ENCODE results near the gene ADIG.

Gene ADIG

DNA sequence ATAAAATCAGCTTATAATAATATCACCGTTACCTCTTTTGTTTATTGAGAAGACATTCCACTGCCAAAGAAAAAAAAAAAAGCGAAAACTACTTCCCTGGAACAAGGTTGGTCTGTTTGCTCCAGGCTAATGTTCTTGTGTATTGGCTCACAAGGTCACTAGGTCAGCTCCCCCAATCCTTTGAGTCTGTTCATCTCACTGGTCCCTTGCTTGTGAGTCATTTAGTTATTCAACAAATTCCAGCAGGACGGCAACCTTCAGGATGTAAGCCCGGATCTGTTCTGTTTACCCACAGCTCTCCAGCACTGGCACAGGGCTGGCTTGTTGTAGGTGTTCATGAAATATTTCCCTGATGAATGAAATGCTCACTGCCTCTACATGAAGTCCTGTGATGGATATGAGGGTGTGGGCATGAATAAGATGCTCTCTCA is 23.9 kb downstream of the ADIG start:
- DNase-seq: no peak

DNA sequence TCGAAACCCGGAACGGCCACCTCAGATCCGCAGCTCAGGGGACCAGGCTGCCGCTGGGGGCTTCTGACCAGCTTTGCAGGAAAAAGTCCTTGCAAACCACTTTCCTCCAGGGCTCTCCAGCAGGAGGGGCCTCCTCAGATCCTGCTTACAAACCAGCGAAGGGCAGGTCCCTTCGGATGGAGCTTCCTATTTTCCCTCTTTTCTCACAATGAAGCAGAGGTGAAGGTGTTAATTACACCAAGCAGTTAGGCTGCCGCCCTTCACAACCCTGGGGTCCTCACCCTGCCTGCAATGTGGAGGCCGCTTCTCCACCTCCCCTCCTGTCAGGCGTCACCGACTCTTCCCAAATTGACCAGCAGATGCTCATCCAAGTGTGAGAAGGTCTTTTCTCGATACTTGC is 26.4 kb downstream of the ADIG start:
- no peak for DNase-seq

DNA sequence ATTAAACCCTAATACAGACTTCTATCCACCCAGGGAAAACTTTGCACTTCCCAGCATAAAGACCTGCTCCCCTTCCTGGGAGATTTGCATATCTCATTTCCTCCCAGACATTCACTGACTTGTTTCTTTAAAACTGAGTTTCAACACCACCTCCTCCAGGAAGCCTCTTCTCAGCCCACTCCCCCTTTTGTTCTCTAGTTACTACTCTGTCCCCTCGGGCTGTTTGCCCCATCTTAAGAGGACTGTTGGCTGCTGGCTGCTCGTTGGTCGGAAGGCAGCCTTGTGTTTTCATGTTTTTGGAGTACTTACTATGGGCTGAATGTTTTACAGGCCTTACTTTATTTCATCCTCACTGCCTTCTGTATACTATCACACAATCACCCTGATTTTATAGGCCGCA is 27.2 kb downstream of the ADIG start:
- no peak for DNase-seq

DNA sequence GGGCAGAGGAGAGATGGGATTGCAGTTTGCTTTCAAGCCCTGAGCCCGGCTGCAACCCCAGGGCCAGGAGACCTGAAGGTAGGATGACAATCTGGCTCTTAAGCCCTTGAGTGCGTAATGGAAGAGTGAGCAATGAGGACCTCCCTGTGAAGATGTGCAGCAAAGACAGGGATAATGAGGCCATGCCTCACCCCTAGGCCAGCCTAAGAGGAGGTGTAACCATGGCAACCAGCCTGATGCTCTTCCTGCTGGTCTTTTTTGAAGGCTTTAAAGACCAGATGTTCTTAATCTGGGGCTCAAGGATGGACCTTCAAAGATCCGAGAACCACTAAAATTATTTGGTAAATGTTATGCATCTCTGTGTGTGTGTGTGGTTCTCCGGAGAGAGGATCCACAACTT is 28.8 kb downstream of the ADIG start:
- no peak for DNase-seq

DNA sequence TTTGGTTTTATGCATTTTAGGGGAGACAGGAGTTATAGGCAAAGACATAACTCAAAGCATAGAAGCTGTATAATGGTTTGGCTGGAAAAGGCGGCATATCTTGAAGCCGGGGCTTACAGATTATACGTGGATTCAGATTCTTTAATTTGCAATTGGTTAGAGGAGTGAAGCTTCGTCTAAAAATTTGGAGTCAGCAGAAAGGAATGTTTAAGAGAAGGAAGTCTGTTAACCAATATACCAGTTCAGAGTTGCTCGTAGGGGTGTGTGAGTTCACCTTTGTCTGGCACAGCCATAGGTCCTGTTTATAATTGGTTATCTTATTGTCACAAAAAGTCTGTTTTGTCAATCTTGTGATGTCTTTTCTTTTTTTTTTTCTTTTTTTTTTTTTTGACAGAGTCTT is 29.5 kb downstream of the ADIG start:
- no peak for DNase-seq

DNA sequence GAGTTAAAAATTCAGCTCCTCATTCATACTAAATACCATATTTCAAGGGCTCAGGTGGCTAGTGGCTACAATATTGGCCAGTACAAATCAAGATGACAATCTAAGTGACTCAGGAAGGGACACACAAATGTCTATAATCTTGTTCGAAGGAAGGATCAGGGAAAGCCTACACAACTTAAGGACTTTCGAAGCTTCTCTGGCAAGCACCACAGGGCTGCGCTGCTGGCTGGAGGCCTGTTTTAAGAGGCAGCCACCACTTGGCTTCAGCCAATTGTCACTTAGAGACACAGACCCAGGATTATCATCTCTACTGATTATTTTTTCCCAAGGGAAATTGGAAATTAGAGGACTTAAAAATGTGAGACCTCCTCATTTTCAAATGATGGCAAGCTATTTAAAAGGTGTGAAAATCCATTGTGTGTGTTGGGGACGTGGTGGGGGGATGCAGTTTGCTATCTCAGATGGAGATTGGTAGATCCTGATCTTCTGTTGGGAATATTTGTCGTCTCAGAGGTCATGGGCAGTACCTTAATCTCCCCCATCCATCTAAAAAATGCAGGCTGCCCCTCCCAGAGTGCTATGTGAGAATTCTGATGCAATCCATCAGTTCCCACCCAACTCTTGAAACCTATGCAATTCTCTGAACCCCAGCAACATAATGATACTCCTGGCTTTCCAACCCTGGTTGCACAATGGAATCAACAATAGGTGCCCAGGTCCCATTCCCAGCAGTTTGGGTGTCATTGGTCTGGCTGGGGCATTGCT is 31.9 kb downstream of the ADIG start:
- no peak for DNase-seq

DNA sequence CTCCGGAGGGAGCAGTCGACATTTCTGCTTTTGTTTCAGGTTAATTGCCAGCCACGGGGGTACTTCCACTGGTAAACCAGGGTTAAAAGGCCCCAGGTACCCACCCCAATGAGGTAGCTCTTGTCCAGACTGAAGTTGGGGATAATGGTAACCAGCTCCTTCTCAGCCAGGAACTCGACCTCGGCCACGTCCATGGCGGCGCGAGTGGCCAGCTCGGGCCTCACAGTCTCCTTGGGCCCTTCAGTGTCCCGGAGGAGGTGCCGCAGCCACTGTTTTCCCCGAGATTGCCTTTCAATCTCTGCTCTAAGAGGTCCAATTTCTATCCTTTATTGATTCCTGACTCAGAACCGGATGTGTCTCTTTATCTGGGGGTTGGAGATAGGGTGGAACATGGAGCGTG is 34.3 kb downstream of the ADIG start:
- DNase-seq: no peak

DNA sequence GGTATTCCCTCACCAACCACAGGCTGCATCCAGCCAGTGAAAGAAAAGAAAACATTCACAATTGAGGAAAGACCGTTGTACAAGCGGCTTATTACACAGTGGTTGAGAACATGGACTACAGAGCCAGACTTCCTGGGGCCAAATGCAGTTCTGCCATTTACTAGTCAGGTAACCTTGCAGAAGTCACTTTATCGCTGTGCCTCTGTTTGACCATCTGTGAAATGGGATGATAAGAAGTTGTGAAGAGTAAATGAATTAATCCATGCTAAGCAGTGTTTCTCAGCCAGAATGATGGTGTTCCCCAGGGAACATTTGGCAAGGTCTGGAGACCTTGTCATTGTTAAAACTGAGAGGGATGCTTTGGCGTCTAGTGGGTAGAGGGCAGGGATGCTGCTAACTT is 35.5 kb downstream of the ADIG start:
- no peak for DNase-seq

DNA sequence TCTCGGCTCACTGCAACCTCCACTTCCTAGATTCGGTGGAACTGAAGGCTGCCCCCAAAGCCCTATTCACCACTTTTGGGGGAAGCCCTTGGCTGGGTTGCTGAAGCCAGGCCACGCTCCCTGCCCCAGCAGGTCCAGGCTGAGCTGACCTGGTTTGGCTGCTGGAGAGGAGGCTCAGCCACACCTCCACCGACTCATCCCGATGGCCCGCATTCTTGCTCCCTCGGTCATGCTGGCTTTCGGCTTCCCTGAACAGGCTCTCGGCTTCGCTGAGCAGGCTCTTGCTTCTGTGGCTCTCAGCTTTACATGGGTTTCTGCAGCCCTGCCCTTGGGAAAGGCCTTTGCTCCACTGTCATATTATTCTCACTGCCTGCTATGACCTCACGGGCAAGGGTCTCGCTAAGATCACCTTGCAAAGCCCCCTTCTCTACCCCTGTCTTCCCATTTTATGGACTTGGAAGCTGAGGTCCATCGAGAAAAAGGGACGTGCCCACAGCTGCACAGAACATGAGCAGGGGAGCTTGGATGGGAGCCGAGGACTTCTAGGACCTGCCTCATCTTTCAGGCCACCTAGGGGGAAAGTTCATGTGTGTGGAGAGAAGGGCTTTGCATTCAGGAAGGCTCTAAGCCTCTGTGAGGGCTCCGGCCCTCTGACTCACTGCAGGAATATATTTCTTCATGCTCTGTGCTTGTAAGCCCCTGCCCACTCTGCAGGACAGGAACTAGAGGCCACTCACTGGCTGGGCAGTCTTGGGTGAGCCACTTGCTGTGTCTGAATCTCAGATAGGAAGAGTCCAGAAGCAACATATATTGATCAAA is 36.2 kb downstream of the ADIG start:
- DNase-seq: no peak

DNA sequence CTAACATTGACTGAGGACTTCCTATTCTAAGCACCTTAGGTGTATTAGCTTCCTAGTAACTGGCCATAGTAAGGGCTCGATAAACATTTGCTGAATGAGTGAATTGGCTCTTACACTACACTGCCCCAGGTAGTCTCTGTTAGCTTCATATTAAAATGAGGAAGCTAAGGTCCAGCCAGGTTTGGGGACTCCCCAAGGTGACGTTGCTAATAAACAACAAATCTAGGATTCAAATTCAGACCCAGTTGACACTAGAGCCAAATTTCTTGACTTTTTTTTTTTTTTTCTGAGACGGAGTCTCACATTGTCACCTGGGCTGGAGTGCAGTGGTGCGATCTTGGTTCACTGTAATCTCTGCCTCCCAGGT is 36.8 kb downstream of the ADIG start:
- DNase-seq: no peak

DNA sequence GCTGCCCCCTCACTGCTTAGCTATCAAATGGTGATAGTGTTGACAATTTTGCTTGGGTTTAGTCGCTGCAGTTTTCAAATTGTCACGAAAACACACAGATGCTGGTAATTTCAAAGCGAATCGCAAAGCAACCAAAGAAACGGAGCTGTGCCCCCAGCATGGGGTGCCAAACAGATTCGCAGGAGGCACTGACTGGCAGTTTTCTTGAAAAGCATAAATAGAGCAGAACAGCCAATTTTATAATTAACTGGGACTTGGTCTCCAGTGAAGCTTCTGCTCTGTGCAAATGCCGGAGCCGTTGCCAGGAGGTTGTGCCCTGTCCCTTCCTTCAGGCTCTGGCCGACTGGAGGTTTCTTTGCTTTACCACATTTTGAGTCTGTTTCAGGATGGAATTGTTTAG is 39.4 kb downstream of the ADIG start:
- no peak for DNase-seq

DNA sequence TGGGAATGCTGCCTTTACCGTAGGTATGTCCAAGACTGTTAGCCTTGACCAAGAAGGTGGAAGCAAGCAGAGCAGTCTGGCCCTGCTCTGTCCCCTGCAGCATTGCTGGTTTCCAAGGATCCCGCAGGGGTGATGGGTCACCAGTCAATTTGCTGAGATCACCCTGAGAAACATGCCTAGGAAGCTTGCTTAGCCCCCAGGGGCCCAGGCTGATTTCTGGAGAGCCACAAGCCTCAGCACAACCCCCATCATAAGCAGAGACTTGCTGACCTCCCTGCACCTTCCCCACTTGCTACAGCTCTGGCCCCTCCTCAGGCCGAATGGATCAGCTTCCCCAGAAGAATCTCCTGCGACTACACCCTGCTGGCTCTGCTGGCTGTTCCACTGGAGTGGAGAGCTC is 42.1 kb downstream of the ADIG start:
- no peak for DNase-seq

DNA sequence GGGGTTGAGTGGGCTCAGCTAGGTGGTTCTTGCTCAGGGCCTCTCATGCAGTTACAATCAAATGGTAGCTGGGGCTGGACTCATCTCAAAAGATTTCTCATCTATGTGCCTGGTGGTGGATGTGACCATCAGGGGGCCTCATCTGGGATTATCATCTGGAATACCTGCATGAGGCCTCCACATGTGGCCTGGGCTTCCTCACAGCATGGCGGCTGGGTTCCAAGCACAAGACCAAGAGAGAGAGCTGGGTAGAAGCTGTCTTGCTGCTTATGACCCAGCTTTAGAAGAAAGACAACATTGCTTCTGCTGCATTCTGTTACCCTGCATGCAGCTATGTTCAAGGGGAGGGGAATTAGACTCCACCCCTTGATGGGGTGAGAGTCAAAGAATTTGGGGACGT is 43.1 kb downstream of the ADIG start:
- DNase-seq: no peak

DNA sequence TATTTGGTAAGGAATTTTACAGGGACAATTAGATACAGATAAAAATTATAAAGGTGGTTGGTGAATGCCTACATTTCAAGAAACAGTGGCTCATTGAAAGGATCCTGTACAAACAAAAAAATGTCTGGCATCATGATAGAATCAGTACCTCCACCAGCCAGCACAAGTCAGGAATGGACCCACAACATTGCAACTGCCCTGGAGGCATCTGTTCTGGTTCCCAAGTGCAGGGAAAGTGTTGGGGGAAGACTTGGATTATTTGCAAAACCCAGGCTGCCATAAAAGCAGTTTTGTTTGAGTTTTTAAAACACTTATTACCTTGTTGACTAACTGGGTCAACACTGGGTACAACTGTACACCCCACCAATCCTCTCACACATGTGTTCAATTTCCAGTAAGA is 44.9 kb downstream of the ADIG start:
- DNase-seq: no peak

DNA sequence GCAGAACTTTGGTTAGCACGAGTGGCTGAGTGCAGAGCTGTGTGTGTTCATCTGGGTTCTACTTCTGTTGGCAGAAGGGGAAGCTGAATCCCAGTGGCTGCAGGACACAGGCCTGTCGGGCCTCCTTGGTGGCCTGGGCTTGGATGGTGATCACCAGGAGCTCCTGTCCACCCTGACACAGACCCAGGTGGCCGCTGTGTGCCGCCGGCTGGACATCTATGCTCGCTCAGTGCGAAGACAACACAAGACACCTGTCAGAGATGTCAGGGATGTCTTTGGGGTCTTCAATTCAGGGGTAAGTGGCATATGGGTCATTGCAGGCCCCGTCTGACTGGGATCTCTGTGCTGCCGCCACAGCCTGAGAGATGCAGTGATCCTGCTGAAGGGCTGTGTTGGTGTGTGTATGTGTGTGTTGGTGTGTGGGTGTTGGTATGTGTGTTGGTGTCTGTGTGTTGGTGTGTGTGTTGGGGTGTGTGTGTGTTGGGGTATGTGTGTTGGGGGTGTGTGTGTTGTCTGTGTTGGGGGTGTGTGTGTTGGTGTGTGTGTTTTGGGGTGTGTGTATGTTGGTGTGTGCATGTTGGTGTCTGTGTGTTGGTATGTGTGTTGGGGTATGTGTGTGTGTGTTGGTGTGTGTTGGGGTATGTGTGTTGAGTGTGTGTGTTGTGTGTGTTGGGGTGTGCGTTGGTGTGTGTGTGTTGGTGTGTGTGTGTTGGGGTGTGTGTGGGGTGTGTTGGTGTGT is 46.1 kb downstream of the ADIG start:
- DNase-seq: no peak

DNA sequence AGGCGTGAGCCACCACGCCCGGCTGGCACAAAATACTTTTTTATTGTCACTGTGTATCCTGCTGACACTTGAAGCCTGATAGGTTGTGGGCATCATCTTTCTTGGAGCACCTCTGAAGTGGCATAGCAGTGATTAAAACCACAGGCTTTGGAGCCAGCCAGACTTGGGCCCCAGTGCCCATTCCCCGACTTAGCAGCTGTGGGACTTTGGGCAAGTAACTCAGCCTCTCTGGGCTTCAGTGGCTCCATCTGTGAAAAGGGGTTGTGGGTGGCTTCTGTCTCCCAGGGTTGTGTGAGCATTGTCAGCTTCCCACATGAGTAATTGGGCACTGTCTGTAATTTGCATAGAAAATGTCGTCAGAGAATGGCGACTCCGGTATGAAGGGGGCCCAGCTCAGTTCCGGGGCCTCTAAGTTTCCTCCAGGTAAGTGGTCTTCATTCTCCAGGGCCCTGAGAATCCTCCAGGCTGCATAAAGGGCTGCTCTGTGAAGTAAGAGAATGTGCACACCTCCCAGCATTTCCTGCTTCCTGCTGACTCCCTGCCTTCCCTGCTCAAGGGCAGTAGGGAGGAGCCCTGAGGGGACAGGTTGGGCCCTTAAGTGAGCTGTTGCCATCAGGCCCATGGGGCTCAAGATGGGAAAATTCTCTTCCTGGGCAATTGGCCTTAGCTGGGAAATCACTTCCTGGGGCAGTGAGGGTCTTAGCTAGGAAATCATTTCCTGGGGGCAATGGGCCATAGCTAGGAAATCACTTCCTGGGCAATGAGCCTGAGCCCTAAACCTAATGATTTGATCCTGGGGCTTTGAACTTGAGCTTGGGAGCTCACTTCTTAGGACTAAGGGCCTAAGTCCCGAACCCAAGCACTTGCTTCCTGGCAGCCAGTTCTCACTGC is 47.8 kb downstream of the ADIG start:
- no peak for DNase-seq

DNA sequence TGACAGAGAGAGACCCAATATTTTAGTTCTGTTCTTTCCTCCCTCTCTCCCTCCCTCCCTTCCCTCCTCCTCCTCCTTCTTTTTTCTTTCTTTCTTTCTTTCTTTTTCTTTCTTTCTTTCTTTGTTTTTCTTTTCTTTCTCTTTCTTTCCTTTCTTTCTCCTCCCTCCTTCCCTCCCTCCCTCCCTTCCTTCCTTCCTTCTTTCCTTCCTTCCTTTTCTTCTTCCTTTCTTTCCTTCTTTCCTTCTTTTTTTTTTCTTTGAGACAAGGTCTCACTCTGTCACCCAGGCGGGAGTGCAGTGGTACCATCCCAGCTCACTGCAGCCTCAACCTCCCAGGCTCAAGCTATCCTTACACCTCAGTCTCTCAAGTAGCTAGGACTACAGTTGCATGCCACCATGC is 49.0 kb downstream of the ADIG start:
- DNase-seq: no peak

DNA sequence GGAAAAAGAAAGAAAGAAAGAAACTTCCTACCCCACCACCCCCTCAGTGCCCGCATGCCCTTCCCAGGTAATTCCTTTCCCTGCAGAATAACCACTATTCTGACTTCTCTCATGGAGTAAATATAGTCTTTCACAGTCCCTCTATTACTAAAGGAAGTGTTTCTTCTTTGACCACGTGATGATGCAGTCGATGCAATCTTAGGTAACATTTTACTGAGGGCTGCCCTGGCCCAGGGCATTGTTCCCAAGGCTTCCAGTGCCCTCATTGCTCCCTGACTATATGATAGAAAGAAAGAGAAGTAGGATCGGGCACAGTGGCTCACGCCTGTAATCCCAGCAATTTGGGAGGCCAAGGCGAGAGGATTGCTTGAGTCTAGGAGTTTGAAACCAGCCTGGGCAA is 49.7 kb downstream of the ADIG start:
- DNase-seq: no peak

DNA sequence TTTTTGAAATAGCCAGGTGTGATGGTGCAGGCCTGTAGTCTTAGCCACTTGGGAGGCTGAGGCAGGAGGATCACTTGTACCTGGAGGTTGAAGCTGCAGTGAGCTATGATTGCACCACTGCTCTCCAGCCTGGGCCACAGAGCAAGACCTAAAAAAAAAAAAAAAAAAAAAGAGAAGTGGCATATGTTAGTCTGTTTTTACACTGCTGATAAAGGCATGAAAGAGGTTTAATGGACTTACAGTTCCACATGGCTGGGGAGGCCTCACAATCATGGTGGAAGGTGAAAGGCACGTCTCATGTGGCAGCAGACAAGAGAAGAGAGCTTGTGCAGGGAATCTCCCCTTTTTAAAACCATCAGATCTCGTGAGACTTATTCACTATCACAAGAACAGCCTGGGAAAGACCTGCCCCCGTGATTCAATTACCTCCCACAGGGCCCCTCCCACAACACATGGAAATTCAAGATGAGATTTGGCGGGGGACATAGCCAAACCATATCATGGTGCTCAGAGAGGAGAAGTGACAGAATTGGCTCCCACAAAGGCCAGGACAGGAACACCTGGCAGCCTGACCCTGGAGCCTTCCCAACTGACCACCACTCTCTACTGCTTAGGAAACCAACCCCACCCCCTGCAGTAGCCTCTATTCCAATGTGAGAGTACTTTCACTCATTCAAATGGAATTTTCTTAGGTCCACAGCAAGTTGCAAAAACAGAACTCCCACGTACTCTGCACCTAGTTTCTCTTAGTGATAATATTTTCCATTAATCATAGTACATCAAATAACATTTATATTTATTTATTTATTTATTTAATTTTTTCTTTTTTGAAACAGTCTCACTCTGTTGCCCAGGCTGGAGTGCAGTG is 50.4 kb downstream of the ADIG start:
- DNase-seq: no peak

DNA sequence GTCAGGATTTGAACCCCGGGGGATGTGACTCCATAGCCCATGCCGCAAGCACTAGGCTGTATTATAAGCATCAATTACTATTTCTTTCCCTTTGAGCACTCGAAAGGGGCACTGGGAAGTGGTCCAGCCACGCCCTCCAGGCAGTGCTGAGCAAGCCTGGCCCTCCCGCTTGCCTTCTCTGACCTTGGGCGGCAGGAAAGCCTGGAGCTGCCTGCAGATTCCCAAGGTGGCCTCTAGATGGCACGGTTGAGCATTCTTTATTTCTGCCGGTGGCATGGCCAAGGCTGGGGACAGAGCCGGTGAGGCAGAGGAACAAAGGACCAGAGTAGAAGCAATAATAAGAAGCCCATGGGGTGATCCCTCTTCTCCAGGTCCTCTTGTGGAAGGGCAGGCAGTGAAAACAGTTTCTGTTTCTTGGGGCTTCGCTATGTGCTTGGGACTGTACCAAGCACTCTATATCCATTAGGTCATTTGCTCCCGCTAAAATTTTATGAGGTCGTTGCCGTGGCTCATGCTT is 52.6 kb downstream of the ADIG start:
- DNase-seq: no peak

DNA sequence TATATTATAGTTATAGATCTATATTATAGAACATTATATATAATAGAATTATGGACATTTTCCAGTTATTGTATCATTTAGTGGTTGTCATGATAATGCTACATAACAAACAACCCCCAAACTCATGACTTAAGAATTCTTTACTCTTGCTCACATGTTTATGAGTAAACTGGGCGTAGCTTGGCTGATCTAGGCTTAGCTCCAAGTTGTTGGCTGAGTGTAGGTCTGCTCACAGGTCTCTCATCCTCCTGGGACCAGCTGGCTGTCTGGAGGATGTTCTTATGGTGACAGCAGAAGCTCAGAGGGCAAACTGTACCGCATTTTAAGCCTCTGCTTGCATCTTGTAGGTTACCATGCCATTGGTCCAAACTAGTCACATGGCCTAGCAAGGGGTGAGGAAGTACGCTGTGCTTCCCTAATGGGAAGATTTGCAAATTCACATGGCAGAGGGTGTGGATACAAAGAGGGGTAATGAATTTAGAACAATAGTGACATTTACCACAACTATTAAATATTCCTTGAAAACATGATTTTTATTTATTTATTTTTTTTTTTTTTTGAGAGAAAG is 54.8 kb downstream of the ADIG start:
- DNase-seq: no peak
